PFSK-1 (cell line): Measurements from ENCODE around the gene CACNA1C.

ENCODE experiments used
- FOXP2 ChIP-seq: optimal IDR thresholded peaks from 2 replicates; pipeline ENCODE3; 2011; ENCODE audit warnings: borderline replicate concordance, control low read depth, inconsistent platforms; ENCODE audit not compliant: insufficient read depth; ENCODE audit errors: extremely low read length, extremely low read depth
- POLR2AphosphoS5 ChIP-seq: IDR thresholded peaks from 2 replicates; pipeline ENCODE4 v1.6.1; 2012; ENCODE audit warnings: low read depth, mild to moderate bottlenecking, control low read depth, low read length, moderate library complexity
- REST ChIP-seq, 2 experiments: IDR thresholded peaks; 2 replicates each; pipeline versions ENCODE4 v1.6.1 to v1.8.0; 2011 to 2012; ENCODE audit warnings: low read depth in 2 of 2, low read length in 2 of 2, control low read depth in 1 of 2, inconsistent platforms in 1 of 2, mild to moderate bottlenecking in 1 of 2, moderate library complexity in 1 of 2; ENCODE audit not compliant: insufficient read depth in 1 of 2
- SIN3A ChIP-seq: IDR thresholded peaks from 2 replicates; pipeline ENCODE4 v1.6.1; 2012; ENCODE audit warnings: mild to moderate bottlenecking, low read length, moderate library complexity, borderline replicate concordance; ENCODE audit not compliant: insufficient read depth
- TAF1 ChIP-seq: IDR thresholded peaks from 2 replicates; pipeline ENCODE4 v1.6.1; 2012; ENCODE audit warnings: low read length, control low read depth, borderline replicate concordance; ENCODE audit not compliant: insufficient read depth

- TF ChIP-seq REST (IDR thresholded peaks at IDR 0.05; ENCODE audit: insufficient read depth in 1 of 2, low read depth in 2 of 2, low read length in 2 of 2) (no peak), POLR2AphosphoS5 (no peak), SIN3A (no peak), TAF1 (no peak), FOXP2 (no peak)
Observed at GRCh38 chr12:2117541-2117940, 64.8 kb downstream of the CACNA1C start.
